ENCODE data around the gene RP2.

RP2 gene

DNA sequence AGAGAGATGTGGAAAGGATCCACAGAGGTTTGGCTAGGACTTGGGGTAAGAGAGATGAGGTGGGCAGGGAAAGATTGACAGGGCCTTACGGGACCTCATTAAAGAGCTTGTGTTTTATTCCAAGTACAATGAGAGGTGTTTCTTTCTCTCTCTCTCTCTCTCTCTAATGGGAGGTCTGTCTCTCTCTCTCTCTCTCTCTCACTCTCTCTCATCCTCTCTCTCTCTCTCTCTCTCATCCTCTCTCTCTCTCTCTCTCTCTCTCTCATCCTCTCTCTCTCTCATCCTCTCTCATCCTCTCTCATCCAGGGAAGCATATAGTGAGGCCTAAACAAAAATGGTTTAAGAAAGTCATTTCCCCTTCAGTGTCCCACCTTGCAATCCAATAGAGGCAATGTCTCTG, 80.8 kb downstream of the RP2 start:
- no peak for DNase-seq

DNA sequence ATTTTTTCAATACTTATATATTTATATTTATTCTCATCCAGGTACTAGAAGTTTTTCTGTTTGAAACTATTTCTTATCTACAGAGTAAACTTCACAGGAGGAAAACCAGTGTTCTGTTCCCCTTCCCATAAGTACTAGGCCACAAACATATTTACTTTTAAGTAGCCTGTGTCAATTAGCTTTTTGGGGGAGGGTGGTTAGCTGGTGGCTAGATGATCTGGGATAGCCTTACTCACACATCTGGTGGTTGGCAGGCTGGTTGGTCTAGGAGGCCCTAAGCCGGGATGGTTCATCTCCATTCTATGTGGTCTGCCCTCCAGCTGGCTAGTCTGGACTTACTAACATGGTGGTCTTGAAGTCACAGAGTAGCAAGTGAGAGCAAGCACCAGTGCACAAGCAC, 81.6 kb downstream of the RP2 start:
- no peak for DNase-seq

DNA sequence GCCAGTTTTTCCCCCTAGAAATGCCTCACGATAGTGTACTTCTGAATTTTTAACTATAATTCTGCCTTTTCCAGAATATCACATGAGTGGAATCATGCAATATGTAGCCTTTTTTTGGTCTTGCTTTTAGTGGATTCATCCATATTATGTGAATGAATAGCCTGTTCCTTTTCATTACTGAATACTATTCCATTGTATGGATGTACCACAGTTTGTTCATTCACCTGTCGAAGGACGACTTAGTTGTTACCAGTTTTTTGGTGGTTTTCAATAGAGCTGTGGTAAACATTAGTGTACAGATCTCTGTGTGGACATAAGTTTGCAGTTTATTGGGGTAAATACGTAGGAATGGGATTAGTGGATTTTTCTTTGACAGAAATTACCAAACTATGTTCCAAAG, 83.4 kb downstream of the RP2 start:
- DNase-seq, result no peak

DNA sequence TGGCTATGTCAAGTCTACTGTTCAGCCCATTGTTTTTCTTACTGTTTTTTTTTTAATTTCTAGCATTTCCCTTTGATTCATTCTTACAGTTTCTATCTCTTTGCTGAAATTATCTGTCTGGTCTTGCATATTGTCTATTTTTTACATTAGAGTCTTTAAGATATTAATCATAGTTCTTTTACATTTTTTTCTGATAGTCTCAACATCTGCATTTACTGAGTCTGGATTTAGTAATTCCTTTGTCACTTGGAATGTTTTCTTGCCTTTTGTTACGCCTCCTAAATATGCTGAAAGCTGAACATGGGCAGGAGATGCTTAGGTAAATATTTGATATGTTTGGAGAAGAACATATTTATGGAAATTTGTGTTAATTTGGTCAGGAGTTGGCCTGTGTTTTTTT, 85.8 kb downstream of the RP2 start:
- DNase-seq, result no peak

DNA sequence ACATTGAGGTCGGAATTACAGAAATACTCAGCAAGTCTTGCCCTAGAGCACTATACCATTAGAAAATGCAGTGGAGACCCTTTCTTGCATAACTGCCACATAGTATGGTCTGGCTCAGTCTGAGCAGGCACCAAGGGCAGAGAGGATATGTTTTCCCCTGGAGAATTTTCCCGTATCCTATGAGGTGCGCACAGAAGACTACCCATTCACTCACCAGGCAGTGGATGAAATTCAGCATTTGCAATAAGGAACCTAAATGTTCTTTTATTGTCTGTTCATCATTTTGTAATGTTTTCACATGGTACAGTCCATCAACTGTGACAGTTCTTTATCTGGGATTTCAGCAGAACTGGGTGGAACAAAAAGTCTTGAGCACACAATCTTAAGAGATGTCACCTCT, 90.9 kb downstream of the RP2 start:
- DNase-seq, result no peak

DNA sequence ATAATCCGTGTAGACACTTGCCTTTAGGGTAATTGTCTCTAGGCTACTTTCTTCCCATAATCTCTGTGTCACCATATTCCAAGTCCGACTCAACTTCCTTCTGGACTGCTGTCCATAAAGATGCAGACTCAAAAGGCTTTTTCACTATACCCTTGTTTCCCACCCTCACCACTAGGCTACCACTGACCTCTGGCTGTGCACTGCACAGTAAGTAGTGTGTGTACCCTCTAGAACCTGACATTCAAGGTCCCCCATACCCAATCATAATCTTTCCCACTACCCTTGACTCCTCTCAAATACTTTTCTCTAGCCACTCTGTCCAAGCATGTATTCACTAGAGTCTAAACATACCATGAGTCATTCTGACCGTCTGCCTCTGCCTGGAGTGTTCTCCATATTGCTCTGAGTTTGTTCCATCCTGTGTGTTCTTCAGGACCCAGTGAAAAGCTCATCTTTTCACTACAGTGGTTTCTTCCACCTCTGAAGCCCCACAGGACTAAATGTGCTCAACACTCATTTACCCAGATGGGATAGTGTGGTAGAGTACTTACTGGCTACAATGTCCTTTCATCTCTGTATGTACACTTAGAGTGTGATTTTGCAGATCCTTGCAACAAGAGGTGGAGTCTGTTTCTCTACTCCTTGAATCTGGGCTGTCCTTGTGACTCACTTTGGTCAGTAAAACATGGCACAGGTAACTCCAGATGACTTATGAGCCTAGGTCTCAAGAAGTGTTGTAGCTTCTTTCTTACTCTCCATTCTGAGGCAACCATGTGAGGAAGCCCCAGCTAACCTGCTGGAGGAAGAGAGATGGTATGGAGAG, 92.8 kb downstream of the RP2 start:
- DNase-seq, result no peak
